GM19239 (cell line): Measurements from ENCODE around the gene ZBTB49.

ENCODE experiments used
- DNase-seq: peaks from one replicate; pipeline ENCODE4 v3.0.0; 2011; ENCODE audit warnings: low spot score; ENCODE audit not compliant: insufficient read length
- FAIRE-seq: peaks from 2 replicates; lab custom pipeline; 2011; peaks lifted over from hg19 to GRCh38; lab: Jason Lieb, UNC

Gene ZBTB49

DNA sequence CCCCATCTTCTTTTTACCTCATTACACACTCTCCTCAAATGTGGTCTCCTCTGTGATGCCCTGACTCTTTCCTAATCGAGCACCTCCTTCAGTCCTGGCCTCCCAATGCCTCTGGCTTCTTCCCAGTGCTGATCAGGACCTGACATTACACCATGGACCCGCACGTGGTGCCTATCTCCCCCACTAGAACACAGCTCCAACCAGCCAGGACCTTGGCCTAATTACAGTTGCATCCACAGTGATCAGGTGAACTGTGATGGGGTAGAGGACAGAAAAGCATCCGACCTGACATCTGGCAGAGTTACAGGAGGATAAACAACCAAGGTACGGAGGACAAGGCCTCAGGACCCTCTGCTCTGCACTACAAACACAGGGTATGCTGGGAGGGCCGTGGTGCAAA, 12.5 kb upstream of the ZBTB49 start:
- DNase-seq, result no peak
- no peak for FAIRE-seq

GRCh38 chr4:4281787-4282186, 8.3 kb upstream of the ZBTB49 start:
- DNase-seq, result no peak
- no peak for FAIRE-seq

DNA sequence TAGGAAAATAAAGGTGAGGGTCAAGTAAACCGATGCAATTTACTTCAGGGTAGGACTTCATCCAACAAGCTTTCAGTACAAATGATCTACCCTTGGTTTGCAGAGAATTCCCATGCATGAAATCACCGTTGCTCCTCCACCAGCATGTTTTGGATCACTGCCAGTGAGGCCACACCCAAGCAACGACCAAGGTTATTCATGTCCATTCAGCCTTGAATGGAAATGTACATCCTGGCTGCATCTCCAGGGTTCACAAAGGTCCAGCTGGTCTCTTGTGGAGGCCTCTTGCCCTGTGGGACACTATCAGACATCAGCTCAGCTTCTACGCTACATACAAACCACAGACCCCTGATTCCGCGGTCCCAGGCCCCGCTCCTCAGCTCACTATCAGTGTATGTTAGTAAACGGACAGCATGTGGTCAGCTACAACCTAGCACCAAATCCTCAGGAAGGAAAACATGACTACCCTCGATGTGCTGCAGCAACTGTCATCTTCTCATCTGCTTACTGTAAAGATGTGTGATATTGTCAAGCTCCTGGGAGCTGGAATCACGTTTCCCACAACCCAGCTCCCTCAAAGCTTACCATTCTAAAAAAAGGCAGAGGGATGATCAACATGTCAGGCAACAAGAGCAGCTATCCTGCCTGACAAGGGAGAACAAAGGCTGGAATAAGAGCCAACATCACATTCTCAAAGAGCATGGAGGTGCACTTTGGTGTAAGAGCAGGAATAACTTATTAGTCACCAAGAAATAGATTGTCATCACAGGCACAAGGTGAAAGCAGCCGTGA, 5.0 kb upstream of the ZBTB49 start:
- no peak for DNase-seq

DNA sequence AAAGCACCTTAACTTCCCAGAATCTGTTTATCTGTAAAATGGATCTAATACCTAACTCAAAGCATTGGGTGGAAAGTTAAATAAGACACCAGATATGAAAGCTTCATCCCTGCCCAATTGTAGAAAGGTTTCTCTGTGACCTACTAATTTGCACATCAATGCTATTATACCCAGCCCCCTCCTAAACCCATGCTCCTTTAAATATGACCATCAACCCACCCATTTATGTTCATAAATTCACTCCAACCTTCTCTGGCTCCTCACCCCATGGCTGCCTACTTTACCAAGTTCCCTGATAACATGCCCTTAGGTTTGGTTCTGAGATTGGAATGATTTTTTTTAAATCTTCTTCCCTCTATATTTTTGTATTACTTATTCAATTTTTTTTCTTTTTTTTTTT, 2.0 kb upstream of the ZBTB49 start:
- DNase-seq, result no peak
- FAIRE-seq, result no peak

More for the DNA sequence above, 5.0 kb upstream of the ZBTB49 start:
- FAIRE-seq, result no peak

DNA sequence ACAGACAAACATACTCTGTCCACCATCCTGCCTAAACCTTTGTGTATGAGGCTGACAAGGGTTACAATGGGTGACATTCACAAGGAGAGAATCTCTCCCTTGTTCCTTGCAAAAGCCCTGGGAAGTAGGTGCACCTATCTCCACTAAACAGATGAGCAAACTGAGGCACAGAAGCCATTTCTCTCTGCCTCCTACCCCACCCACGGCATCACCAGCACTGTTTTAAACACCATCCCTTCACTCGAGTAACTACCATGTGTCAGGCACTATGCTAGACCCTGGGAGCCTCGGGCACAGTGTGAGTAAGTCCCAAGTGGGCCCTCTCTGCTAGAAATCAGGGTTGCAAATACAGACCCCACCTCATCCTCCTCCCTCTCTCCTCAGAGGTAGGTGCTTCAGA, 996 bp upstream of the ZBTB49 start:
- no peak for FAIRE-seq

DNA sequence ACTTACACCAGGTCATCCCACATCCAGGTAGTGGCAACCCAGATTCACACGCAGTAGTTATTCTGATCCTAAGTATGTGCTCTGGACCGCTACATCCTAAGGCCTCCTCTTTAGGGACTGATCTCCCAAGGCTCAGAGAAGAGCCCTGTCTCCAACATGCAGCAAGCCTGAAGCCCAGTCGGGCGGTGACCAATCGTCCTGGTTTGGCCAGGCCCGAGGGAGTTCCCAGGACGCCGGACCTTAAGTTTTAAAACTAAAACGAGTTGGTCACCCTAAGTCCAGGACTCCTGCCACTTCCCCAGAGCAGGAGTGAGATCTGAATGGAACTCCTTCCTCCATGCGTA, 482 bp upstream of the ZBTB49 start:
- no peak for FAIRE-seq
- no peak for DNase-seq

More for the DNA sequence above, 996 bp upstream of the ZBTB49 start:
- DNase-seq, result no peak

DNA sequence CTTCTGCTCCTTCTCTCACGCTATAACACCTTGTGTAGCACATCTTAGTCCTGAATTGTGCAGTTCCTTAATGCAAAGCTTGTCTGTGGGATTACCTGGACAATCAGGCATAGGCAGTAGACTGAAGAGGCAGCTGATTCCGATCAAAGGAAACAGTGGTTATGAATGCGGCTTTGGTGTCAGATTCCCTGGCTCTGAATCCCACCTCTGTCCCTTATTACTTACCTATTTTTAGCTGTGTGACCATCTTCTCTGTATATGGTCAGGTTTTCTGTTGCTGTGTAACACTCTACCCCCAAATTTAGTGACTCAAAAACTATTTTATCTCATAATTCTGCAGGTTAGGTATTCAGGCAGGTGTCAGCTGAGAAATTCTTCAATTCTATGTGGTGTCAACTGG, 3.2 kb downstream of the ZBTB49 start:
- no peak for FAIRE-seq
- DNase-seq, result no peak

- no peak for FAIRE-seq
- no peak for DNase-seq
Measured at GRCh38 chr4:4296283-4296846, 6.3 kb downstream of the ZBTB49 start.

DNA sequence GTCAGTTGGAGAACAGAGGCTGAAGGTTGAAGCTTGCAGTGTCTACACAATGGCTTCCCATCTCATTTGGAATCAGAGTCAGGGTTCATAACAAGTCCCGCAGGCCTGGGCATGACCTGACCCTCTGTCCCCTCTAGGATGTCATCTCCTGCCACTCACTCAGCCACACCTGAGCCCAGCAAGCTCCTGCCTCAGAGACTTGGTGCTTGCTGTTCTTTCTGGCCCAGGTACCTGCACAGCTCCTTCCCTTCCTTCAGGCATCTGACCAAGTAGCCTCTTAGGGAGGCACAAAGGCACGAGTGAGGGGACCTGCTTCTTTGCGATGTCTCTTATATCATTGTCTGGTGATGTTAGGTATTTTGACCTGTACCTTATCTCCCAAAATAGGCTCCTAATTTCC, 9.0 kb downstream of the ZBTB49 start:
- no peak for FAIRE-seq
- DNase-seq, result no peak

DNA sequence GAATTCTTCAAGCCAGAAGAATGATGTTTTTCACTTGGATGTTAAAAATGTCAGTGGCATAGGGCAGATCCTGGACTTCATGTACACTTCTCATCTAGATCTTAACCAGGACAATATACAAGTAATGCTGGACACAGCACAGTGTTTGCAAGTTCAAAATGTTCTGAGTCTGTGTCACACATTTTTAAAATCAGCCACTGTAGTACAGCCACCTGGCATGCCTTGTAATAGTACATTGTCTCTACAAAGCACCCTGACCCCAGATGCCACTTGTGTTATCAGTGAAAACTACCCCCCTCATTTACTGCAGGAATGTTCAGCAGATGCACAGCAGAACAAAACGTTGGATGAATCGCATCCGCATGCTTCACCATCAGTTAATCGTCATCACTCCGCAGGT, 11.9 kb downstream of the ZBTB49 start:
- FAIRE-seq, result no peak
- DNase-seq, result no peak

GRCh38 chr4:4302416-4302815, 12.4 kb downstream of the ZBTB49 start:
- no peak for FAIRE-seq
- no peak for DNase-seq

- no peak for DNase-seq
- no peak for FAIRE-seq
Measured at GRCh38 chr4:4306920-4307319, 16.9 kb downstream of the ZBTB49 start.

GRCh38 chr4:4308800-4309441, 18.9 kb downstream of the ZBTB49 start:
- DNase-seq, result no peak
- FAIRE-seq, result no peak

GRCh38 chr4:4311193-4311592, 21.1 kb downstream of the ZBTB49 start:
- FAIRE-seq (peak; percentile 14), DNase-seq (no peak)

- no peak for DNase-seq
- FAIRE-seq, result no peak
Measured at GRCh38 chr4:4315461-4316149, 25.6 kb downstream of the ZBTB49 start.

- DNase-seq, result no peak
- FAIRE-seq, result no peak
Measured at GRCh38 chr4:4316150-4316495, 26.1 kb downstream of the ZBTB49 start.

DNA sequence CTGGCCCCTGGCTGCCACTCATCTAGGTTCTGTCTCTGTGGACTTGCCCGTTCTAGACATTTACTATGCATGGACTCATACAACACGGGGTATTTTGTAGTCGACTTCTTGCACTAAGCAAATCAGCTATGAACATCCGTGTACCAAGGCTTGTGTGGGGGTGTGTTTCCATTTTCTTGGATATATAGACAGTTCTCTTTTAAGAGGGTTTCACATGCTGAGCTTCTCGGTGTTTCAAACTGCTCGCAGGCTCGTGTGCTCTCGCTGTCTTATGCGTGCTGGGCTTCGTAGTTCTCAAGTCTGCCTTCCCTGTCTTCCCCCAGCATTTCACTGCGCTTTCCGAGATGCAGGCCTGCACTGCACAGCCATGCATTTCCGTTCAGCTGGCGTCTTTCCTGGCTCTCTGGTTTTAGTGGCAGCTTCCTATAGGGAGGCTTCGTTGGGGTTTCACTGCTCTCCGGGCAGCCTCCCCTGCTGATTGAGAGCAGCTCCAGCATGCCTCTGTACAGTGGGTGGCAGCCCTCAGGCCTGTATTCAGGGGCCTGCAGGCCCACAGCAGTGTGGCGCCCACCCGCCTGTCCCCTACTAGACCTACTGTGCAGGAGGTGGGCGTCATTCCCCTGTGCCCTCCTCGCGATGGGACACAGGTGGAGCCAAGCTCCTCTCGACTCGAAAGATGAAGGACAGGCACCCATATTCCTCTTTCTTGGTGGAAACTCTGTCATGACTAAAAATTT, 27.6 kb downstream of the ZBTB49 start:
- DNase-seq, result no peak
- FAIRE-seq, result no peak

DNA sequence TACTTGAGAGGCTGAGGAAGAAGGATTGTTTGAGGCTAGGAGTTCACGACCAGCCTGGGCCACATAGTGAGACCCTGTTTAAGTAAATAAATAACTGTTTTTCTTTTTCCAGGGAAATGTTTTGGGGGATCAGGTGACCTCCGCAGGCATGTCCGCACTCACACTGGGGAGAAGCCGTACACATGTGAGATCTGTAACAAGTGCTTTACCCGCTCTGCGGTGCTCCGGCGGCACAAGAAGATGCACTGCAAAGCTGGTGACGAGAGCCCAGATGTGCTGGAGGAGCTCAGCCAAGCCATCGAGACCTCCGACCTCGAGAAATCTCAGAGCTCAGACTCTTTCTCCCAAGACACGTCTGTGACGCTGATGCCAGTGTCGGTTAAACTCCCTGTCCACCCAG, 30.5 kb downstream of the ZBTB49 start:
- no peak for FAIRE-seq
- DNase-seq, result no peak

DNA sequence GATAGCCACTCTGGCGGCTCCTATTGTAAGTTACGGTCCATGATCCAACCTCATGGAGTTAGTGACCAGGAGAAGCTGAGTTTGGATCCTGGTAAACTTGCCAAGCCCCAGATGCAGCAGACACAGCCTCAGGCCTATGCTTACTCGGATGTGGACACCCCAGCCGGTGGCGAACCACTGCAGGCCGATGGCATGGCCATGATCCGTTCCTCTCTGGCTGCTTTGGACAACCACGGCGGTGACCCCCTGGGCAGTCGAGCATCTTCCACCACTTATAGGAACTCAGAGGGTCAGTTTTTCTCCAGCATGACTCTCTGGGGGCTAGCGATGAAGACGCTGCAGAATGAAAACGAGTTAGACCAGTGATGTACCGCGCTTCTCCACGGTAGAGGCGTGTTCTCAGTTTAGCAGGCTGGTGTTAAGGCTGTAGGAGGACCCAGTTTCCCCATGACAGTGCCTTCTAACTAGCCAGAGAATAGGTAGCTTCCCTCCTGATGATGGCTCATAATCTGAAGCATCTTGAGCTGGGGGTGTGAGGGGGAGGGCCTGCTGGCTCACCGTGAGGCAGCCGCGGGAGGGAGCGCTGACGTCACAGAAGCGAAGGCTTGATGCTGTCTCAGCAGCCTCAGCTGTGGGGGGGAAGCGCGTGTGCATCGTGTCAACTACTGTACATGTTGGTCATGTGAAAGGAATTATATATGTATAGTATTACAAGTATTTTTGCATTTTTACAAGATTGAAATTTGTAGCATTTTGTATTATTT, 31.1 kb downstream of the ZBTB49 start:
- FAIRE-seq (no peak), DNase-seq (no peak)
